SK-N-SH treated with all-trans-retinoic acid at 6 μM for 48 hours (cell line): ENCODE measurements around the gene OTOA.

ENCODE experiments used
- ATAC-seq: fragments of 200-7000 bp; cut with Tn5 transposase; 3 replicates; pipeline ENCODE4 v1.9.1; 2020; ENCODE audit warnings: mild to moderate bottlenecking, moderate library complexity
- ARNTL ChIP-seq: fragments of 450-650 bp; formaldehyde crosslinking; IDR thresholded peaks from 2 replicates; pipeline ENCODE4 v1.5.0; 2020; ENCODE audit warnings: low read depth, mild to moderate bottlenecking, moderate library complexity, borderline replicate concordance
- BACH2 ChIP-seq: fragments of 250-450 bp; sonication (Bioruptor Pico); IDR thresholded peaks from 2 replicates; pipeline ENCODE4 v1.9.0; 2021; ENCODE audit warnings: mild to moderate bottlenecking, borderline replicate concordance
- ESRRG ChIP-seq: fragments of 250-450 bp; sonication (Bioruptor Pico); IDR thresholded peaks from 2 replicates; pipeline ENCODE4 v1.6.1; 2021; ENCODE audit warnings: mild to moderate bottlenecking
- ISL1 ChIP-seq: fragments of 250-450 bp; sonication (Bioruptor Pico); IDR thresholded peaks from 2 replicates; pipeline ENCODE4 v2.1.2; 2022; ENCODE audit warnings: mild to moderate bottlenecking, moderate library complexity
- RARB ChIP-seq: fragments of 250-450 bp; sonication (Bioruptor Pico); IDR thresholded peaks from 2 replicates; pipeline ENCODE4 v1.8.0; 2021; ENCODE audit warnings: mild to moderate bottlenecking, moderate library complexity
- SNAI2 ChIP-seq: fragments of 250-450 bp; sonication (Bioruptor Pico); IDR thresholded peaks from 2 replicates; pipeline ENCODE4 v1.5.0; 2020; ENCODE audit warnings: mild to moderate bottlenecking, moderate library complexity
- TCF4 ChIP-seq: fragments of 250-450 bp; sonication (Bioruptor Pico); IDR thresholded peaks from 2 replicates; pipeline ENCODE4 v1.8.0; 2021; ENCODE audit warnings: mild to moderate bottlenecking, moderate library complexity, borderline replicate concordance
- TOX ChIP-seq: fragments of 250-450 bp; sonication (Bioruptor Pico); IDR thresholded peaks from 2 replicates; pipeline ENCODE4 v1.8.0; 2021; ENCODE audit warnings: mild to moderate bottlenecking, moderate library complexity, borderline replicate concordance
- ZC3H10 ChIP-seq: fragments of 250-450 bp; sonication (Bioruptor Pico); IDR thresholded peaks from 2 replicates; pipeline ENCODE4 v1.5.1; 2021; ENCODE audit warnings: mild to moderate bottlenecking, moderate library complexity
- ZFP3 ChIP-seq: fragments of 250-450 bp; sonication (Bioruptor Pico); IDR thresholded peaks from 2 replicates; pipeline ENCODE4 v1.5.0; 2020; ENCODE audit warnings: mild to moderate bottlenecking, moderate library complexity
- ZFP30 ChIP-seq: fragments of 450-650 bp; formaldehyde crosslinking; IDR thresholded peaks from 2 replicates; pipeline ENCODE4 v1.5.0; 2022; ENCODE audit warnings: mild to moderate bottlenecking, moderate library complexity
- ZNF565 ChIP-seq: fragments of 450-650 bp; formaldehyde crosslinking; conservative IDR thresholded peaks from 2 replicates; pipeline ENCODE4 v1.5.0; 2020; ENCODE audit warnings: low read depth, mild to moderate bottlenecking, moderate library complexity
- ZNF70 ChIP-seq: fragments of 450-650 bp; formaldehyde crosslinking; IDR thresholded peaks from 2 replicates; pipeline ENCODE4 v1.5.0; 2020; ENCODE audit warnings: mild to moderate bottlenecking, moderate library complexity
- ZNF8 ChIP-seq: fragments of 450-650 bp; formaldehyde crosslinking; IDR thresholded peaks from 2 replicates; pipeline ENCODE4 v1.5.0; 2020; ENCODE audit warnings: mild to moderate bottlenecking, moderate library complexity
- TF ChIP-seq, protein P1 (sequence below): fragments of 250-450 bp; sonication (Bioruptor Pico); IDR thresholded peaks from 2 replicates; pipeline ENCODE4 v1.5.1; 2021; ENCODE audit warnings: mild to moderate bottlenecking, moderate library complexity
- TF ChIP-seq, protein P2 (sequence below): fragments of 250-450 bp; sonication (Bioruptor Pico); IDR thresholded peaks from 2 replicates; pipeline ENCODE4 v1.5.0; 2020; ENCODE audit warnings: mild to moderate bottlenecking, moderate library complexity
- TF ChIP-seq, protein P3 (sequence below): fragments of 250-450 bp; sonication (Bioruptor Pico); IDR thresholded peaks from 2 replicates; pipeline ENCODE4 v1.8.0; 2021; ENCODE audit warnings: low read depth, mild to moderate bottlenecking, moderate library complexity, borderline replicate concordance
- TF ChIP-seq, protein P4 (sequence below): fragments of 250-450 bp; sonication (Bioruptor Pico); IDR thresholded peaks from 2 replicates; pipeline ENCODE4 v1.8.0; 2020; ENCODE audit warnings: mild to moderate bottlenecking, moderate library complexity, borderline replicate concordance

The OTOA gene

DNA sequence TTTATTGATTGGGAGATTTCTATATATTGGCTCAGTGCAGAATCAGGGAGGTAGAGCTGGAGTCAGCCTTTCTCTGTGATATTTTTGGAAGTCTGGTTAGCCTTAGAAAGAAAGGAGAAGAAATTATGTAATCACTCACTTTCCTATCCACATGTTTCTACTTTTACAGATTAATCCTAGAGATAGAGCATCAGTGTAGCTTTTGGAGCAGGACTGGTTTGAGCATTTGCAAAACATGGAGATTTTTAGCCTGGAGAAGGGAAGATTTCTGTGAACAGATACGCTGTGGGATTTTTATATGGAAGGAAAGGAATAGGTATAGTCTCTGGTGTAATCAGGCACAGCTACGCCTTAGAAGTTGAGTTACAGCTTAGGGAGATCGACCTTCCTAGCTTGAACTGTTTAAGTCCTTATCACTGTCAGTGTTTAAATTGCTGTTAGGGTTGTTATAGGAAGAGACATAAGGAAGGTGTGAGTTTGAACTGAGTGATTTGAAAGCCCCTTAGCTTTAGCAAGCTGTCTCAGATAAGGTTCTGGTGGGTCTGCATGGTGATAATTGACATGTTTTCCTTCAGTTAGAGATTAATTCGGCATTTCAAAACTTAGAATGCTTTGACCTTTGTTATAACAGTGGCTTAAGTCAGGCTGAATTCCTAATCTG, 43.9 kb upstream of the OTOA start:
- TF ChIP-seq, protein P1, sequence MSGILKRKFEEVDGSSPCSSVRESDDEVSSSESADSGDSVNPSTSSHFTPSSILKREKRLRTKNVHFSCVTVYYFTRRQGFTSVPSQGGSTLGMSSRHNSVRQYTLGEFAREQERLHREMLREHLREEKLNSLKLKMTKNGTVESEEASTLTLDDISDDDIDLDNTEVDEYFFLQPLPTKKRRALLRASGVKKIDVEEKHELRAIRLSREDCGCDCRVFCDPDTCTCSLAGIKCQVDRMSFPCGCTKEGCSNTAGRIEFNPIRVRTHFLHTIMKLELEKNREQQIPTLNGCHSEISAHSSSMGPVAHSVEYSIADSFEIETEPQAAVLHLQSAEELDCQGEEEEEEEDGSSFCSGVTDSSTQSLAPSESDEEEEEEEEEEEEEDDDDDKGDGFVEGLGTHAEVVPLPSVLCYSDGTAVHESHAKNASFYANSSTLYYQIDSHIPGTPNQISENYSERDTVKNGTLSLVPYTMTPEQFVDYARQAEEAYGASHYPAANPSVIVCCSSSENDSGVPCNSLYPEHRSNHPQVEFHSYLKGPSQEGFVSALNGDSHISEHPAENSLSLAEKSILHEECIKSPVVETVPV, result no peak
- TF ChIP-seq TCF4, result peak; percentile 47; the same call in 1 of the 2 replicates
- peak; percentile 49 for ATAC-seq

DNA sequence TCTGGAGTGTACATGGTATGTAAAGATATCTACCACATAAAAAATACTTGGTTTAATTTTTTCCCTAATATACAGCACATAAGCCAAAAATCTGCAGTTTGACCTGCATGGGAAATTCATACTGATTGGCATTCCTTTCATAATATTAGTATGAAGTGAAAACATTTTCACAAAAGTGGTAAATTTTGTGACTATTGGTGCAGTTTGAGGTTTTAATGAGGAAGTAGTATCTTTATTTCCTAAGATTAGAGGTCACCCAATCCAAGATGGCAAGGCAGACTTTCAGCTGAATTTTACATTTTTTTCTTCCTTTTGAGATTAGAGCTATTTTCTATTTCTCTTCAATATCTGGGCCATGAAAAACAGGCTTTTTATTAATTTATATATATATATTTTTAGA, 43.2 kb upstream of the OTOA start:
- ATAC-seq, result no peak
- TF ChIP-seq ZNF8 (CRISPR knock-in tag), result no peak
- TF ChIP-seq ZNF565 (CRISPR knock-in tag), result no peak
- no peak for TF ChIP-seq ARNTL (CRISPR knock-in tag)
- TF ChIP-seq ZFP30 (CRISPR knock-in tag), result no peak
- TF ChIP-seq ESRRG (CRISPR knock-in tag), result no peak
- TF ChIP-seq, protein P1, result no peak
- TF ChIP-seq, protein P2, sequence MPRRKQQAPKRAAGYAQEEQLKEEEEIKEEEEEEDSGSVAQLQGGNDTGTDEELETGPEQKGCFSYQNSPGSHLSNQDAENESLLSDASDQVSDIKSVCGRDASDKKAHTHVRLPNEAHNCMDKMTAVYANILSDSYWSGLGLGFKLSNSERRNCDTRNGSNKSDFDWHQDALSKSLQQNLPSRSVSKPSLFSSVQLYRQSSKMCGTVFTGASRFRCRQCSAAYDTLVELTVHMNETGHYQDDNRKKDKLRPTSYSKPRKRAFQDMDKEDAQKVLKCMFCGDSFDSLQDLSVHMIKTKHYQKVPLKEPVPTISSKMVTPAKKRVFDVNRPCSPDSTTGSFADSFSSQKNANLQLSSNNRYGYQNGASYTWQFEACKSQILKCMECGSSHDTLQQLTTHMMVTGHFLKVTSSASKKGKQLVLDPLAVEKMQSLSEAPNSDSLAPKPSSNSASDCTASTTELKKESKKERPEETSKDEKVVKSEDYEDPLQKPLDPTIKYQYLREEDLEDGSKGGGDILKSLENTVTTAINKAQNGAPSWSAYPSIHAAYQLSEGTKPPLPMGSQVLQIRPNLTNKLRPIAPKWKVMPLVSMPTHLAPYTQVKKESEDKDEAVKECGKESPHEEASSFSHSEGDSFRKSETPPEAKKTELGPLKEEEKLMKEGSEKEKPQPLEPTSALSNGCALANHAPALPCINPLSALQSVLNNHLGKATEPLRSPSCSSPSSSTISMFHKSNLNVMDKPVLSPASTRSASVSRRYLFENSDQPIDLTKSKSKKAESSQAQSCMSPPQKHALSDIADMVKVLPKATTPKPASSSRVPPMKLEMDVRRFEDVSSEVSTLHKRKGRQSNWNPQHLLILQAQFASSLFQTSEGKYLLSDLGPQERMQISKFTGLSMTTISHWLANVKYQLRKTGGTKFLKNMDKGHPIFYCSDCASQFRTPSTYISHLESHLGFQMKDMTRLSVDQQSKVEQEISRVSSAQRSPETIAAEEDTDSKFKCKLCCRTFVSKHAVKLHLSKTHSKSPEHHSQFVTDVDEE (CRISPR knock-in tag), result no peak
- no peak for TF ChIP-seq BACH2 (CRISPR knock-in tag)
- no peak for TF ChIP-seq ZC3H10 (CRISPR knock-in tag)
- TF ChIP-seq, protein P3, sequence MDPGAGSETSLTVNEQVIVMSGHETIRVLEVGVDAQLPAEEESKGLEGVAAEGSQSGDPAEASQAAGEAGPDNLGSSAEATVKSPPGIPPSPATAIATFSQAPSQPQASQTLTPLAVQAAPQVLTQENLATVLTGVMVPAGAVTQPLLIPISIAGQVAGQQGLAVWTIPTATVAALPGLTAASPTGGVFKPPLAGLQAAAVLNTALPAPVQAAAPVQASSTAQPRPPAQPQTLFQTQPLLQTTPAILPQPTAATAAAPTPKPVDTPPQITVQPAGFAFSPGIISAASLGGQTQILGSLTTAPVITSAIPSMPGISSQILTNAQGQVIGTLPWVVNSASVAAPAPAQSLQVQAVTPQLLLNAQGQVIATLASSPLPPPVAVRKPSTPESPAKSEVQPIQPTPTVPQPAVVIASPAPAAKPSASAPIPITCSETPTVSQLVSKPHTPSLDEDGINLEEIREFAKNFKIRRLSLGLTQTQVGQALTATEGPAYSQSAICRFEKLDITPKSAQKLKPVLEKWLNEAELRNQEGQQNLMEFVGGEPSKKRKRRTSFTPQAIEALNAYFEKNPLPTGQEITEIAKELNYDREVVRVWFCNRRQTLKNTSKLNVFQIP (CRISPR knock-in tag), result no peak
- TF ChIP-seq ZFP3, result no peak
- no peak for TF ChIP-seq ISL1 (CRISPR knock-in tag)
- TF ChIP-seq SNAI2 (CRISPR knock-in tag), result no peak
- no peak for TF ChIP-seq TOX

DNA sequence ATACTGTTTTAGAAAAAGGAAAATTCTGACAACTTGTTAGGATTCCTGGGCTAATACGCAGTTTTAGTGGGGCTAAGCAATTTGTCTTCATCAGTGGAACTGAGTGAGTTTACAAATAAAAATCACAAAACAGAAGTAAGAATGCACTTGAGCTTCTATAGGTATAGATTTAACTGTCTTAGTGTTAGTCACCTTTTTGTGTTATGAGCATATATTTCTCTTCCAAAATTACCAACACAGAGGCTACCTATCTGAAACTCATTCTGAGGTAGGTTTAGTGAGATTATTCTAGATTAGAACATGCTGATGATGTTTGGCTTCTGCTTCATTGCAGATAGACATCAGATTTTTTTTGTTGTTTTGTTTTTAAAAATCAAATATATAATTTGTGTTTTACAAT, 41.2 kb upstream of the OTOA start:
- TF ChIP-seq RARB (CRISPR knock-in tag), result no peak
- TF ChIP-seq ZNF70 (CRISPR knock-in tag), result no peak
- ATAC-seq, result no peak

DNA sequence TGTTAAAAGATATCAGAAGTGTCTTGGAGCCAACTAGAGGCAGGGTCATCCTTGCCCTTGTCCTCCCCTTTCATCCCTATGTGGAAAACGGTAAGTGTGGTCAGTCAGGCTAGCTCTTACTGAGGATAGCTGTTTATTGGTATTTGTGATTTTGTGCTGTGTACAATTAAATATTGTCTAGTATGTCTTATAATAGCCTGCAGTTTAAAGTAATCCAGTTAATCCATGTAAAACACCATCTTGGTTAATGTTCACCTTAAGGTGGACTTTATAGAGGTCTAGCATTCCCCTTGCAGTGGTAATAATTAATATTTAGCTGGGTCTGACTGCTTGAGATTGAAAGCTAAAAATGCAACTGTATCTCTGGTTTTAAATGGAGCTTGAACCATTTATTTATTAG, 38.7 kb upstream of the OTOA start:
- TF ChIP-seq ARNTL (CRISPR knock-in tag), result no peak
- TF ChIP-seq ZFP30 (CRISPR knock-in tag), result no peak
- TF ChIP-seq ZFP3, result no peak
- TF ChIP-seq, protein P1, result no peak
- no peak for ATAC-seq

DNA sequence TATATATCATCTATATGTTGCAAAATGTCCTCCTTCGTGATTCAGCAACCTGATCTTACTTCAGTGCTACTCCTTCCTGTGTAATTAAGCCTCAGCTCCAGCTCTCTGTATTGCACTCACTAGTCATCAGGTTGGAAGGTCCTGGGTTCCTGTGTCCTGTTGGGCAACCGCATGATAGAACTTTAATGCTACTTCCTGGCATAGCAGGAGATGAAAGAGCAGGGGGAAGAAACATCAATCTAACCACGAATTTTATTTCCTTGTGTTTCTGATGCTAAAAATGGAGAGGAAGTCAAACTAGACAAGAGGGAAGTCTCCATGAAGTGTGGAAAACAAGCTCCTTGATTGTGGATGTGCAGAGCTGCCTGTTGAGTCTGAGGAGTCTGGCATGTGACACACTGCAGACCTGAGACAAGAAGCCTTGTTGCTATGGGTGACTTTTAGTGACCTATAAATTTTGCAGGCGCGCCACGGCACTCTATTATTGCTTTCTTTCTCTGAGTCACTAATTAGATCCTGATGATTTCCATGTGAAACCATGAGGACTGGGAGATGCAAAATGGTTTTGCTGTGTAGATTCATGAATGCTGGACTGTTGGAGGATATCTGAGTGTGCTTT, 37.0 kb upstream of the OTOA start:
- peak; percentile 96 for ATAC-seq
- peak; percentile 9; the same call in 1 of the 2 replicates for TF ChIP-seq RARB (CRISPR knock-in tag)
- TF ChIP-seq ESRRG (CRISPR knock-in tag), result no peak
- no peak for TF ChIP-seq ZNF565 (CRISPR knock-in tag)
- TF ChIP-seq, protein P4, sequence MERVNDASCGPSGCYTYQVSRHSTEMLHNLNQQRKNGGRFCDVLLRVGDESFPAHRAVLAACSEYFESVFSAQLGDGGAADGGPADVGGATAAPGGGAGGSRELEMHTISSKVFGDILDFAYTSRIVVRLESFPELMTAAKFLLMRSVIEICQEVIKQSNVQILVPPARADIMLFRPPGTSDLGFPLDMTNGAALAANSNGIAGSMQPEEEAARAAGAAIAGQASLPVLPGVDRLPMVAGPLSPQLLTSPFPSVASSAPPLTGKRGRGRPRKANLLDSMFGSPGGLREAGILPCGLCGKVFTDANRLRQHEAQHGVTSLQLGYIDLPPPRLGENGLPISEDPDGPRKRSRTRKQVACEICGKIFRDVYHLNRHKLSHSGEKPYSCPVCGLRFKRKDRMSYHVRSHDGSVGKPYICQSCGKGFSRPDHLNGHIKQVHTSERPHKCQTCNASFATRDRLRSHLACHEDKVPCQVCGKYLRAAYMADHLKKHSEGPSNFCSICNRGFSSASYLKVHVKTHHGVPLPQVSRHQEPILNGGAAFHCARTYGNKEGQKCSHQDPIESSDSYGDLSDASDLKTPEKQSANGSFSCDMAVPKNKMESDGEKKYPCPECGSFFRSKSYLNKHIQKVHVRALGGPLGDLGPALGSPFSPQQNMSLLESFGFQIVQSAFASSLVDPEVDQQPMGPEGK (CRISPR knock-in tag), result 0 out of 2 replicates have a peak, but pooled peaks have one; percentile 52
- TF ChIP-seq, protein P1, result no peak
- peak; percentile 97 for TF ChIP-seq ZNF70 (CRISPR knock-in tag)
- no peak for TF ChIP-seq ZNF8 (CRISPR knock-in tag)
- TF ChIP-seq TCF4, result peak; percentile 95
- peak; percentile 92 for TF ChIP-seq ISL1 (CRISPR knock-in tag)
